ENCODE measurements around the gene MYL5. TPM values are rescaled to one million over a fixed set of nuclear protein-coding genes. Genes with fewer than 3 reads are reported as not detected.

MYL5 gene
- polyA plus RNA-seq, 1 donor from 2014 or later, result 15.1 TPM

GRCh38 chr4:659851-660250 lies 14.5 kb upstream of the MYL5 start (continued):
- no peak for TF ChIP-seq TAF1 (IDR thresholded peaks at IDR 0.05; ENCODE audit: low read depth)

- H3K36me3 ChIP-seq (ENCODE audit: insufficient read depth, low read length), result no peaks in the 10 kb centered on the region
- H3K9me2 ChIP-seq (ENCODE audit: insufficient read depth, low read length), result no peaks in the 10 kb centered on the region
- no peak overlapping the region for H3K27ac ChIP-seq (ENCODE audit: low read length)
- TF ChIP-seq TAF1 (IDR thresholded peaks at IDR 0.05; ENCODE audit: low read depth), result no peak
- TF ChIP-seq POLR2AphosphoS5 (IDR thresholded peaks at IDR 0.05), result no peak
- no peak for TF ChIP-seq SMC3 (conservative IDR thresholded peaks at IDR 0.05; ENCODE audit: poor library complexity)
- H2AFZ ChIP-seq (ENCODE audit: low read depth, low read length), result no peak overlapping the region
- no peak overlapping the region for H3K4me3 ChIP-seq (ENCODE audit: low read length)
- no peaks in the 10 kb centered on the region for H3K79me2 ChIP-seq (replicated peaks; ENCODE audit: insufficient read depth, low read length)
- no peaks in the 10 kb centered on the region for H3F3A ChIP-seq (ENCODE audit: insufficient read depth, low read length, poor library complexity, severe bottlenecking)
- H3K4me2 ChIP-seq (ENCODE audit: low read length), result no peak overlapping the region
- no peaks in the 10 kb centered on the region for H3K27me3 ChIP-seq (ENCODE audit: insufficient read depth, low read depth, low read length)
- H3K9ac ChIP-seq (ENCODE audit: low read length), result no peak overlapping the region
- no peaks in the 10 kb centered on the region for H4K20me1 ChIP-seq (ENCODE audit: insufficient read depth)
- H3K9me3 ChIP-seq (ENCODE audit: low read length), result no peaks in the 10 kb centered on the region
Measured at GRCh38 chr4:660401-660800, 13.9 kb upstream of the MYL5 start.

- Histone ChIP-seq H3K9ac (ENCODE audit: low read length) (no peak overlapping the region), H3K79me2 (replicated peaks; ENCODE audit: insufficient read depth, low read length) (no peaks in the 10 kb centered on the region), H3K27me3 (ENCODE audit: insufficient read depth, low read depth, low read length) (no peaks in the 10 kb centered on the region), H3F3A (ENCODE audit: insufficient read depth, low read length, poor library complexity, severe bottlenecking) (no peaks in the 10 kb centered on the region), H3K36me3 (ENCODE audit: insufficient read depth, low read length) (no peaks in the 10 kb centered on the region), H4K20me1 (ENCODE audit: insufficient read depth) (no peaks in the 10 kb centered on the region), H3K27ac (ENCODE audit: low read length) (no peak overlapping the region), H3K4me3 (ENCODE audit: low read length) (no peak overlapping the region), H3K9me2 (ENCODE audit: insufficient read depth, low read length) (no peaks in the 10 kb centered on the region), H2AFZ (ENCODE audit: low read depth, low read length) (no peak overlapping the region), H3K9me3 (ENCODE audit: low read length) (no peaks in the 10 kb centered on the region), H3K4me2 (ENCODE audit: low read length) (no peak overlapping the region)
- TF ChIP-seq EP300 (conservative IDR thresholded peaks at IDR 0.05; ENCODE audit: poor library complexity, severe bottlenecking), result no peak
- no peak for TF ChIP-seq SMC3 (conservative IDR thresholded peaks at IDR 0.05; ENCODE audit: poor library complexity)
- TF ChIP-seq MXI1 (conservative IDR thresholded peaks at IDR 0.05; ENCODE audit: poor library complexity, severe bottlenecking), result no peak
- TF ChIP-seq CTCF (IDR thresholded peaks at IDR 0.05; ENCODE audit: poor library complexity, severe bottlenecking), result no peak
- no peak for TF ChIP-seq POLR2AphosphoS5 (IDR thresholded peaks at IDR 0.05)
- no peak for TF ChIP-seq TAF1 (IDR thresholded peaks at IDR 0.05; ENCODE audit: low read depth)
- TF ChIP-seq REST (IDR thresholded peaks at IDR 0.05; ENCODE audit: borderline replicate concordance), result no peak
- no peak for TF ChIP-seq EZH2 (IDR thresholded peaks at IDR 0.05; ENCODE audit: borderline replicate concordance, insufficient read depth, low read length, poor library complexity, severe bottlenecking)
- TF ChIP-seq RAD21 (conservative IDR thresholded peaks at IDR 0.05), result no peak
Measured at GRCh38 chr4:661231-661630, 13.1 kb upstream of the MYL5 start.

All from neural cell (in vitro differentiated cells).